ENCODE data around the gene MELK.

The MELK gene

DNA sequence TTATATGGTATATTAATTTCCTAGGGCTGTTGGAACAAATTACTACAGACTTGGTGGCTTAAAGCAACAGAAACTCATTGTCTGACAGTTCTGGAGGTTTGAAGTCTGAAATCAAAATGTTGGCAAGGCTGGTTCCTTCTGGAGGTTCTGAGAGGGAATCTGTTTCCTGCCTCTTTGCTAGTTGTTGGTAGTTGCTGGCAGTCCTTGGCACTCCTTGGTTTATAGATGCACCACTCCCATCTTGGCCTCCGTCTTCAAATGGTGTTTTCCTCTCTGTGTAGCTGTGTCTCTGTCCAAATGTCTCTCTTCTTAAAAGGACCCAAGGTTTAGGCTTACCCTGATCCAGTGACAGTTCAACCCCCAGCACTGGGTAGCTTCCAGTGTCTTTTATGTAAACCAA lies 17.5 kb downstream of the MELK start:
- Histone ChIP-seq H3K9ac (ENCODE audit: low read length) (no peak overlapping the region), H3K4me1 (ENCODE audit: control insufficient read depth, insufficient read depth, low read length) (no peaks in the 10 kb centered on the region), H3K9me3 (ENCODE audit: control insufficient read depth, low read length) (no peaks in the 10 kb centered on the region), H3K36me3 (ENCODE audit: control insufficient read depth, insufficient read depth, low read length) (no peaks in the 10 kb centered on the region), H3K27me3 (ENCODE audit: control insufficient read depth, insufficient read depth, low read length) (no peaks in the 10 kb centered on the region), H3K4me3 (ENCODE audit: low read length) (no peak overlapping the region)

DNA sequence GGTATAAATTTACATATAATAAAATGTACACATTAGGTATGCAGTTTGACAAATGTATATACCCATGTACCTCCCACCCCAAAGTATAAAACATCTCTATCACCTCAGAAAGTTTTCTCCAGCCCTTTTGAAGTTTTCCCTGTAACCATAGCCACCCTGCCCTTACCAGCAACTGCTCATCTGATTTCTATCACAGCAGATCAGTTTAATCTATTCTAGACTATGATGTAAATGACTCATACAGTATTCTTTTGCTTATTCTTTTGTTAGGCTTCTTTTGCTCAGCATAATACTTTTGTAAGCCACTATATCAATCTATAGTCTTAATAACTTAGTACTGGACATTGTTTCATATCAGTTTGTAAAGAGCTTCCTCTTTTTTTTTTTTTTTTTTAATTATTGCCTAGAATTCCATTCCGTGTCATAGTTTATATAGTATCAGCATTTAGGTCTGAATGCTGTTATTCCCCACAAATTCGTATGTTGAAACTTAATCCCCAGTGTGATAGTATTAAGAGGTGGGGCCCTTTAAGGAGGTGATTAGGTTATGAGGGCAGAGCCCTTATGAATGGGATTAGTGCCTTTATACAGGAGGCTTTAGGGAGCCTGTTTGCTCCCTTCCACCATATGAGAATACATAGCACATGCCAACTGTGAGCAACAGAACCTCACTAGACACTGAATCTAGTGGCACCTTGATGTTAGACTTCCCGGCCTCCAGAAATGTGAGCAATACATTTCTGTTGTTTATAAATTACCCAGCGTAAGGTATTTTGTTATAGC lies 20.3 kb downstream of the MELK start:
- no peaks in the 10 kb centered on the region for H3K36me3 ChIP-seq (ENCODE audit: control insufficient read depth, insufficient read depth, low read length)
- H3K9me3 ChIP-seq (ENCODE audit: control insufficient read depth, low read length): no peaks in the 10 kb centered on the region
- H3K4me1 ChIP-seq (ENCODE audit: control insufficient read depth, insufficient read depth, low read length): no peaks in the 10 kb centered on the region
- no peak overlapping the region for H3K4me3 ChIP-seq (ENCODE audit: low read length)
- no peaks in the 10 kb centered on the region for H3K27me3 ChIP-seq (ENCODE audit: control insufficient read depth, insufficient read depth, low read length)
- no peak overlapping the region for H3K9ac ChIP-seq (ENCODE audit: low read length)

DNA sequence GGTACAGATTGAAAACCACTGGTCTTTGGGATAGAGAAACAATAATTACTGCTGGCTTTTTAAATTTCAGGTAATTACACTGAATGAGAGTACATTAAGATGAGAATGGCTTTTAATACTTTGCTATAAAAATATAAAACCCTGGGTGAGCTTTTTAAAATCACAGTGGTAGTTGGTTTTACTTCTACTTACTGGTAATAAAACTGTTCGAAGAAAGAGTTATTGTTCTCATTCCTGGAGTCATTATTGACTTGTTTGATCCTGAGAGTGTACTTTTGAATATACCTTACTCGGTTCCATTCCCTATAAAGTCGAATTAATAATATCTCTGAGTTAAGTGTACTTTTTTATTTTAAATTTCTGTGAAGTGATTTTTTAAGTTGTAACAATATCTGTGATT lies 21.5 kb downstream of the MELK start:
- Histone ChIP-seq H3K9me3 (ENCODE audit: control insufficient read depth, low read length) (no peaks in the 10 kb centered on the region), H3K9ac (ENCODE audit: low read length) (no peak overlapping the region), H3K4me1 (ENCODE audit: control insufficient read depth, insufficient read depth, low read length) (no peaks in the 10 kb centered on the region), H3K36me3 (ENCODE audit: control insufficient read depth, insufficient read depth, low read length) (no peaks in the 10 kb centered on the region), H3K27me3 (ENCODE audit: control insufficient read depth, insufficient read depth, low read length) (no peaks in the 10 kb centered on the region), H3K4me3 (ENCODE audit: low read length) (no peak overlapping the region)

DNA sequence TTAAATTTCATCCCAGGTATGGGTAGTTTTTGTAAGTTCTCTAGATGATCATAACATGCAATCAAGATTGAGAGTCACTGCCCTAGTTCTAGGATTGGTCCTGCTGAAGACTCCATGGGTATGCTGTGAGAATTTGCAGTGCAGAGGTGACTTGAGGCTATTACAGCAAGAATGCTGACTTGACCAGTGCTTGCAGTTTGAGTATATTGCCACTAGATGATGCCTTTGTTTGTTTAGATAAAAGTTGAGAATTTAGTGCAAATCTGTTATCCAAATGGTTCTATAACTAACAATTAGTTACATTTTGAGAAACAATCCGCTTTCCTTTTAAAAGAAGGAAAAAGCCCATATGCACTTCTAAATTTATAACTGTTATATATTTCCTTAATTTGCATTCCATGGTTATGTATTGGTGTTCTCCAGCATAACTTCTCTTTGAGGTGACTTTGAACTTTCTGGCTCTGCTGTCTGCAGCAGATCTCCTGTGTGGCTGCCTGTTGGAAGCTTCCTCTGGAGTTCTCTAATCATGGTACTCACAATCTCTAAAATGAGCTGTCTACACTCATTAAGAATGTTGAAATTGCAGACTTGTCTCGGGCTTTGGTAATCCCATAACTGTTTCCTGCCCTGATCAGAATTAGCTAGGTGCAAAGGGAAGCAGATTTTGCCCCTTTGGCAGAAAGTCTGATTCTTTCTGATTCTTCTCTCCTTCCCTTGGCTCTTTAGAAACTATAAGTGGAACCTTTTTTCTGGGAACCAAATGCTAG lies 24.9 kb downstream of the MELK start:
- Histone ChIP-seq H3K4me3 (ENCODE audit: low read length) (no peak overlapping the region), H3K4me1 (ENCODE audit: control insufficient read depth, insufficient read depth, low read length) (no peaks in the 10 kb centered on the region), H3K9ac (ENCODE audit: low read length) (no peak overlapping the region), H3K9me3 (ENCODE audit: control insufficient read depth, low read length) (no peaks in the 10 kb centered on the region), H3K27me3 (ENCODE audit: control insufficient read depth, insufficient read depth, low read length) (no peaks in the 10 kb centered on the region), H3K36me3 (ENCODE audit: control insufficient read depth, insufficient read depth, low read length) (no peaks in the 10 kb centered on the region)

DNA sequence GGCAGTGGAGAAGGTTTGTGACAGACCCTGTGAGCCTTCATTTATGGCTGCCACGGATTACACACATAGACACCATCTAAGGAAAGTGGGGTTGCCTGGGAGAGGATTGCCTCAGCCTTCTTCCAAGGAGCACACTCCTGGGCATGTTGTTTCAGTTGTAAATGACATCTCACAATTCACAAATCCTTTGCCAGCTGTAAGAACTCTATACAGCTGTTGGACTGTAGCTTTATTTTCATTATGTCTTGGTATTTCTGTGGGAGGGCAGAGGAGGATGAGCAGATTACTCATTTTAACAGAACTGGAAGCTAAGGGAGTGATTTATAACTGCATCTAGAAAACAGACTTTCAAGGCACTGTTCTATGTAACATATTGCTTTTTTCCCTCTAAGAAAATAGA lies 25.6 kb downstream of the MELK start:
- Histone ChIP-seq H3K36me3 (ENCODE audit: control insufficient read depth, insufficient read depth, low read length) (no peaks in the 10 kb centered on the region), H3K9ac (ENCODE audit: low read length) (no peak overlapping the region), H3K9me3 (ENCODE audit: control insufficient read depth, low read length) (no peaks in the 10 kb centered on the region), H3K27me3 (ENCODE audit: control insufficient read depth, insufficient read depth, low read length) (no peaks in the 10 kb centered on the region), H3K4me3 (ENCODE audit: low read length) (no peak overlapping the region), H3K4me1 (ENCODE audit: control insufficient read depth, insufficient read depth, low read length) (no peaks in the 10 kb centered on the region)

DNA sequence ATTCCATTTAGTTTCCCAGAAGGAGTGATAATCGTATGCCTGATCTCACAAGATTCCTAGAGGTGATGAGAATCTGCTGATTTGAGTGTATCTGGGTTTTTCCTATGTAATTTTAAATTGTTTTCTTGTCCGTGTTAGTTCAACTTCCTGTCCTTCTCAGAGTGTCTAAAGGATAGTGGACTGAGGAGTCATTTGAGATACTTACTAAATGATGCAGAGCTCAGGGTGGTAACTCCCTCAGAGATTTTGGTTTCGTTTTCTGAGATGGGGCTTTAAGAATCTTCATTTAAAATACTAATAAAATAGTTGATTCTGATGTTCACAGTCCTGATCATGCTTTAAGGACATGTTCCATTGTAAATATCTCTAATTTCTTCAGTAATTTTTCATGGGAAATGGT lies 30.3 kb downstream of the MELK start:
- Histone ChIP-seq H3K4me3 (ENCODE audit: low read length) (no peak overlapping the region), H3K9me3 (ENCODE audit: control insufficient read depth, low read length) (no peaks in the 10 kb centered on the region), H3K4me1 (ENCODE audit: control insufficient read depth, insufficient read depth, low read length) (no peaks in the 10 kb centered on the region)

DNA sequence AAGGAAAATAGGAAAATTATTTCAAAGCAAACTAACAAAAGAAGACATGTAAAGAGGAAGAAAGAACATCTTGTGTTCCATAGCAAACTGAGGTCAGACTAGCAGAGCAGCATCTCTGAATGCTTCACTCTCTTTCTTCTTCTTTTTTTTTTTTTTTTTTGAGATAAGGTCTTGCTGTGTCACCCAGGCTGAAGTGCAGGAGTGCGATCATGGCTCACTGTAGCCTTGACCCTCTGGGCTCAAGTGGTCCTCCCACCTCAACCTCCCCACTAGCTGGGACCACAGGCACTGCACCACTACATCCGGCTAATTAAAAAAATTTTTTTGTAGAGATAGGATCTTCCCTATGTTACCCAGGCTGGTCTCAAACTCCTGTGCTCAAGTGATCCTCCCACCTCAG lies 36.6 kb downstream of the MELK start:
- H3K4me1 ChIP-seq (ENCODE audit: control insufficient read depth, insufficient read depth, low read length): no peaks in the 10 kb centered on the region
- H3K36me3 ChIP-seq (ENCODE audit: control insufficient read depth, insufficient read depth, low read length): no peaks in the 10 kb centered on the region
- H3K27me3 ChIP-seq (ENCODE audit: control insufficient read depth, insufficient read depth, low read length): no peaks in the 10 kb centered on the region

More for the DNA sequence above, 30.3 kb downstream of the MELK start:
- Histone ChIP-seq H3K27me3 (ENCODE audit: control insufficient read depth, insufficient read depth, low read length) (no peaks in the 10 kb centered on the region), H3K36me3 (ENCODE audit: control insufficient read depth, insufficient read depth, low read length) (no peaks in the 10 kb centered on the region), H3K9ac (ENCODE audit: low read length) (no peak overlapping the region)

DNA sequence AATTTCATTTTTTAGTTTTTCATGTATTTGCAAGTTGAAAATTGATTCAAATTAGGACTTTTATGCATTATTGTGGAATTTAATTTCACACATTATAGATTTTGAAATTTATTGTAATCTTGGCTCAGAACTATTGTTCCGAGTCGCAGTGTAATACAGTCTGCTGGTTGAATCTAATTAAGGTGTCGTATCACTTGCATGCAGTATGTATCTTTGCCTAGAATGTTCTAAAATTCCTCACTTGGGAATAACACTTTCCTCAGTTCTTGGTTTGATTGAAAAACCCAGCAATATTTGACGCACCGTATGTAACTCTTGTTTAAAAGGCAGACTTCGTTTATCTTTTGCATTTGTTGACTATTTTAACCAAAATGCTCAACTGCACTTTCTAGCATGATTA lies 49.4 kb downstream of the MELK start:
- no peak overlapping the region for H3K4me3 ChIP-seq (ENCODE audit: low read length)
- H3K36me3 ChIP-seq (ENCODE audit: control insufficient read depth, insufficient read depth, low read length): no peaks in the 10 kb centered on the region
- H3K9ac ChIP-seq (ENCODE audit: low read length): no peak overlapping the region
- H3K4me1 ChIP-seq (ENCODE audit: control insufficient read depth, insufficient read depth, low read length): no peaks in the 10 kb centered on the region
- no peaks in the 10 kb centered on the region for H3K27me3 ChIP-seq (ENCODE audit: control insufficient read depth, insufficient read depth, low read length)
- no peaks in the 10 kb centered on the region for H3K9me3 ChIP-seq (ENCODE audit: control insufficient read depth, low read length)

More for the DNA sequence above, 36.6 kb downstream of the MELK start:
- Histone ChIP-seq H3K9me3 (ENCODE audit: control insufficient read depth, low read length) (no peaks in the 10 kb centered on the region), H3K9ac (ENCODE audit: low read length) (no peak overlapping the region), H3K4me3 (ENCODE audit: low read length) (no peak overlapping the region)

DNA sequence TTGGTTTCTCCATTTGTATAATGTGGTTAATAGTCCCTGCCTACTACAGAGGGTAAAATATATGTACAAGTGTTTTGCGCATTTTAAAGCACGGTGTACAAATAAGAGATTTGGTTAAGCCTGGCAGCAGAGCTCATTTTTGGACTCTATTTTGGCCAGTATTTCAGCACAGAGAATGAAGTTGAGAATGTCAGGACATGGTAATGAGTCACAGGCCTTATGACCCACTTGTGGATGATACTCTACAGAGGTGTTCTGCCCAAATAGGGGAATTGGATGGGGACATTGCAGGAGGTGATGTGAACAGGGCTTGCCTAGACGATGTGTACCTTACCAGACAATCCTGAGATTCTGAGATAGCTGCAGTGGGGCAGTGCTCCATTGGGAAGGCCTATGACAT lies 50.6 kb downstream of the MELK start:
- Histone ChIP-seq H3K36me3 (ENCODE audit: control insufficient read depth, insufficient read depth, low read length) (no peaks in the 10 kb centered on the region), H3K9me3 (ENCODE audit: control insufficient read depth, low read length) (no peaks in the 10 kb centered on the region), H3K9ac (ENCODE audit: low read length) (no peak overlapping the region), H3K27me3 (ENCODE audit: control insufficient read depth, insufficient read depth, low read length) (no peaks in the 10 kb centered on the region), H3K4me3 (ENCODE audit: low read length) (no peak overlapping the region), H3K4me1 (ENCODE audit: control insufficient read depth, insufficient read depth, low read length) (no peaks in the 10 kb centered on the region)

DNA sequence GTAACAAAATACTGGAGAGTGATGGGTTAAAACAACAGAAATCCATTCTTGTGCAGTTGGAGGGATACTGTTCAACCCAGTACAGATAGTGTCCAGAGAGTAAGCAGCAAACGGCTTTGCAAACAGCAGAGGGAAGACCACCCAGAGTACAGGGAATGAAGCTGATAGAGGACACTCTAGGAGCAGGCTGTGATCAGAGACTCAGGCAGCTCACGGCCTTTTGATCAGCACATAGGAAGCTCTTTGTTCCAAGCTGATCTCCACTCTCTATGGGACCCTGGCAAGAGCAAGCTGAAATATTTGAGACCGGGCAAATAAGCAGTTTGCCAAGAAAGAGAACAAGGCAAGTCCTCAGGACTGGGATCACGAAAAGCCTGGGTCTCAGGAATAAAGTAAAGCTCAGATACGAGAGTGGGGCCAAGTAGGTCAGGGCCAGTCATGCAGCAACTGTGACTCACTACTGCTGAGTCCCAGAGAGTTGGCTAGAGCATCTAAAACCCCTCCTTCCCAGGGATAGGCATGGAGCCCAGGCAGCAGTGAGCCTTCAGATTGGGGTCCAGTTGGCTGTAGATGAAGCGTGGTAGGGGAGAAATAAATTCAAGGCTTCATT lies 52.4 kb downstream of the MELK start:
- H3K36me3 ChIP-seq (ENCODE audit: control insufficient read depth, insufficient read depth, low read length): no peaks in the 10 kb centered on the region
- H3K4me3 ChIP-seq (ENCODE audit: low read length): no peak overlapping the region
- no peaks in the 10 kb centered on the region for H3K9me3 ChIP-seq (ENCODE audit: control insufficient read depth, low read length)
- H3K9ac ChIP-seq (ENCODE audit: low read length): no peak overlapping the region
- no peaks in the 10 kb centered on the region for H3K4me1 ChIP-seq (ENCODE audit: control insufficient read depth, insufficient read depth, low read length)
- no peaks in the 10 kb centered on the region for H3K27me3 ChIP-seq (ENCODE audit: control insufficient read depth, insufficient read depth, low read length)

DNA sequence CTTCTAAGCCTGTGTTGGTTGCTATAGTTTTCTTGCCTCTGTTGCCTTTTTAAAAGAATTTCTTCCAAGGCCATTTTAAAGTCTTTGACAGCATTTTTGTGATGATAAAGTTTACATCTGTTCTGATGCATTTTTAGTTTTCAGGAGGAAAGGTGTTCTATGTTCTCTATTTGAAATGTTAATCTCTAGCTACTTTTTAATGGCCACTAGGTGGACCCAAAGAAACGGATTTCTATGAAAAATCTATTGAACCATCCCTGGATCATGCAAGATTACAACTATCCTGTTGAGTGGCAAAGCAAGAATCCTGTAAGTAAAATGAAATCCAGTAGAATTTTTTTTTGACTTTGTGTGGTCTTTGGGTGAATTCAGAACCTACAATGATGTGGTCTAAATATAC lies 60.2 kb downstream of the MELK start:
- Histone ChIP-seq H3K4me1 (ENCODE audit: control insufficient read depth, insufficient read depth, low read length) (peaks cover 7% of the 10 kb centered on the region), H3K4me3 (ENCODE audit: low read length) (no peak overlapping the region), H3K9ac (ENCODE audit: low read length) (no peak overlapping the region), H3K27me3 (ENCODE audit: control insufficient read depth, insufficient read depth, low read length) (no peaks in the 10 kb centered on the region), H3K36me3 (ENCODE audit: control insufficient read depth, insufficient read depth, low read length) (no peaks in the 10 kb centered on the region), H3K9me3 (ENCODE audit: control insufficient read depth, low read length) (no peaks in the 10 kb centered on the region)

All from mucosa of stomach (tissue), 1 donor.